OCI-LY1 (cell line): ENCODE measurements around the gene MECP2.

ENCODE experiments used
- H2AFZ ChIP-seq: fragments of 200-600 bp; sonication (generic), shearing (Covaris generic); 2 replicates; pipeline ENCODE4 v1.6.0; 2014; ENCODE audit warnings: antibody characterized with exemption, mild to moderate bottlenecking, low read length
- H3F3A ChIP-seq: fragments of 200-600 bp; sonication (generic), shearing (Covaris generic); 2 replicates; pipeline ENCODE4 v1.6.0; 2014; ENCODE audit warnings: mild to moderate bottlenecking, antibody characterized with exemption, low read length, moderate library complexity; ENCODE audit not compliant: insufficient read depth
- H3K27ac ChIP-seq: fragments of 200-600 bp; sonication (generic); 2 replicates; pipeline ENCODE4 v1.5.1; 2014; ENCODE audit warnings: low read length, mixed run types, mild to moderate bottlenecking, low read depth; ENCODE audit not compliant: poor library complexity, severe bottlenecking
- H3K27me3 ChIP-seq: fragments of 200-600 bp; sonication (generic); 2 replicates; pipeline ENCODE4 v1.6.0; 2014; ENCODE audit warnings: antibody characterized with exemption, mild to moderate bottlenecking, low read length, moderate library complexity; ENCODE audit not compliant: insufficient read depth
- H3K36me3 ChIP-seq: fragments of 200-600 bp; sonication (generic); 2 replicates; pipeline ENCODE4 v1.6.1; 2014; ENCODE audit warnings: mild to moderate bottlenecking, antibody characterized with exemption, low read length, moderate library complexity, mixed read lengths; ENCODE audit not compliant: insufficient read depth
- H3K4me1 ChIP-seq: fragments of 200-600 bp; sonication (generic); 2 replicates; pipeline ENCODE4 v1.5.1; 2014; ENCODE audit warnings: mild to moderate bottlenecking, low read length, moderate library complexity; ENCODE audit not compliant: insufficient read depth, severe bottlenecking
- H3K4me2 ChIP-seq: fragments of 200-600 bp; sonication (generic), shearing (Covaris generic); 2 replicates; pipeline ENCODE4 v1.6.1; 2014; ENCODE audit warnings: low read length
- H3K4me3 ChIP-seq: fragments of 200-600 bp; sonication (generic); 2 replicates; pipeline ENCODE4 v1.5.1; 2014; ENCODE audit warnings: low read length, low read depth, mild to moderate bottlenecking, mixed read lengths; ENCODE audit not compliant: poor library complexity, severe bottlenecking
- H3K79me2 ChIP-seq: fragments of 200-600 bp; shearing (Covaris generic); 2 replicates; pipeline ENCODE4 v1.6.1; 2016; ENCODE audit warnings: mixed run types, low read length, mixed read lengths; ENCODE audit not compliant: insufficient read depth
- H3K9ac ChIP-seq: fragments of 200-600 bp; sonication (generic), shearing (Covaris generic); 2 replicates; pipeline ENCODE4 v1.6.1; 2014; ENCODE audit warnings: mild to moderate bottlenecking, low read length, mixed read lengths
- H3K9me2 ChIP-seq: fragments of 200-600 bp; sonication (generic), shearing (Covaris generic); 2 replicates; pipeline ENCODE4 v1.6.1; 2014; ENCODE audit warnings: low read depth, mild to moderate bottlenecking, low read length, mixed read lengths
- H3K9me3 ChIP-seq: fragments of 200-600 bp; shearing (Covaris generic); 2 replicates; pipeline ENCODE4 v1.6.1; 2014; ENCODE audit warnings: low read length, mixed read lengths
- H4K20me1 ChIP-seq: fragments of 200-600 bp; sonication (generic), shearing (Covaris generic); 2 replicates; pipeline ENCODE4 v1.6.0; 2016; ENCODE audit warnings: mild to moderate bottlenecking, low read length; ENCODE audit not compliant: insufficient read depth
- CTCF ChIP-seq: fragments of 200-600 bp; sonication (generic), shearing (Covaris generic); IDR thresholded peaks from 2 replicates; pipeline ENCODE4 v1.5.1; 2017; ENCODE audit warnings: mild to moderate bottlenecking, antibody characterized with exemption, low read length, moderate library complexity, mixed read lengths
- EZH2 ChIP-seq: fragments of 200-600 bp; sonication (generic), shearing (Covaris generic); IDR thresholded peaks from 2 replicates; pipeline ENCODE4 v1.8.0; 2017; ENCODE audit warnings: borderline replicate concordance, mixed run types, mild to moderate bottlenecking, antibody characterized with exemption, low read length, moderate library complexity, mixed read lengths

MECP2 gene

GRCh38 chrX:154138857-154139256 is 41.3 kb upstream of the MECP2 start:
- TF ChIP-seq CTCF (no peak), EZH2 (no peak)
- no peaks in the 10 kb centered on the region for H3K27me3 ChIP-seq
- H3K4me3 ChIP-seq = no peak overlapping the region
- H2AFZ ChIP-seq = no peak overlapping the region
- H3K79me2 ChIP-seq = no peaks in the 10 kb centered on the region
- no peaks in the 10 kb centered on the region for H4K20me1 ChIP-seq
- H3K4me2 ChIP-seq = no peak overlapping the region
- no peaks in the 10 kb centered on the region for H3K9me3 ChIP-seq
- H3F3A ChIP-seq = no peaks in the 10 kb centered on the region
- no peaks in the 10 kb centered on the region for H3K9me2 ChIP-seq
- no peaks in the 10 kb centered on the region for H3K4me1 ChIP-seq
- no peaks in the 10 kb centered on the region for H3K36me3 ChIP-seq
- no peak overlapping the region for H3K27ac ChIP-seq
- H3K9ac ChIP-seq = no peak overlapping the region

- Histone ChIP-seq H3K4me2 (no peak overlapping the region), H3K27ac (no peak overlapping the region), H4K20me1 (no peaks in the 10 kb centered on the region), H3K27me3 (no peaks in the 10 kb centered on the region), H3K36me3 (no peaks in the 10 kb centered on the region), H3F3A (no peaks in the 10 kb centered on the region), H3K9me2 (no peaks in the 10 kb centered on the region), H3K4me1 (no peaks in the 10 kb centered on the region), H3K4me3 (no peak overlapping the region), H2AFZ (no peak overlapping the region), H3K9me3 (no peaks in the 10 kb centered on the region), H3K79me2 (no peaks in the 10 kb centered on the region), H3K9ac (no peak overlapping the region)
- no peak for TF ChIP-seq EZH2
- TF ChIP-seq CTCF = peak; percentile 61
Measured at GRCh38 chrX:154136627-154137161, 39.2 kb upstream of the MECP2 start.

- Histone ChIP-seq H3K4me3 (no peak overlapping the region), H3K4me2 (no peak overlapping the region), H3K4me1 (no peaks in the 10 kb centered on the region), H3K9me3 (no peaks in the 10 kb centered on the region), H3K27ac (no peak overlapping the region), H3K79me2 (no peaks in the 10 kb centered on the region), H3F3A (no peaks in the 10 kb centered on the region), H2AFZ (no peak overlapping the region), H3K27me3 (no peaks in the 10 kb centered on the region), H4K20me1 (no peaks in the 10 kb centered on the region), H3K36me3 (no peaks in the 10 kb centered on the region), H3K9me2 (no peaks in the 10 kb centered on the region), H3K9ac (no peak overlapping the region)
- TF ChIP-seq CTCF = no peak
- no peak for TF ChIP-seq EZH2
Measured at GRCh38 chrX:154135458-154136229, 38.1 kb upstream of the MECP2 start.
